IMR-90 (cell line): ENCODE data around the gene NXPH2. TPM values are rescaled to one million over a fixed set of nuclear protein-coding genes. Genes with fewer than 3 reads are reported as not detected.

Experiments used
- ATAC-seq: fragments of 200-7000 bp; cut with Tn5 transposase; 2 replicates; pipeline ENCODE4 v1.9.1; 2020; ENCODE audit warnings: low read depth, mild to moderate bottlenecking, moderate library complexity
- BruUV-seq: library from RNA; stranded (reverse); fragments of 400-500 nt; replicated peaks from 2 replicates; lab custom pipeline; 2021; lab: Mats Ljungman, UMichigan
- CTCF ChIA-PET: fragments of 300-600 bp; formaldehyde crosslinking; extraction: SDS; loops from one replicate; lab custom pipeline; 2021; ENCODE audit warnings: antibody characterized with exemption; lab: Yijun Ruan, JAX
- POLR2A ChIA-PET: fragments of 300-600 bp; sonication (Branson Sonifier 250); formaldehyde crosslinking; loops from one replicate; lab custom pipeline; 2022; ENCODE audit warnings: antibody characterized with exemption; ENCODE audit not compliant: unreplicated experiment; lab: Charles Lee
- DNase-seq: peaks from one replicate; pipeline ENCODE4 v3.0.0; 2013
- H2AFZ ChIP-seq: replicated peaks from 2 replicates; pipeline ENCODE3; 2013; ENCODE audit warnings: low read length, mild to moderate bottlenecking; ENCODE audit not compliant: poor library complexity
- H2AK5ac ChIP-seq: 2 replicates; pipeline ENCODE4 v1.6.1; 2013; ENCODE audit warnings: low read depth, low read length, inconsistent platforms
- H2AK9ac ChIP-seq: replicated peaks from 2 replicates; pipeline ENCODE3; 2013; ENCODE audit warnings: mild to moderate bottlenecking, low read depth, low read length, moderate library complexity; ENCODE audit not compliant: poor library complexity
- H2BK120ac ChIP-seq: 2 replicates; pipeline ENCODE4 v1.6.1; 2013; ENCODE audit warnings: low read depth, low read length, inconsistent platforms
- H2BK15ac ChIP-seq: 3 replicates; pipeline ENCODE4 v1.6.1; 2013; ENCODE audit warnings: low read depth, low read length, inconsistent platforms
- H2BK20ac ChIP-seq: 2 replicates; pipeline ENCODE4 v1.6.1; 2013; ENCODE audit warnings: low read depth, mild to moderate bottlenecking, inconsistent platforms, low read length, moderate library complexity
- H2BK5ac ChIP-seq: 2 replicates; pipeline ENCODE4 v1.6.1; 2013; ENCODE audit warnings: mild to moderate bottlenecking, low read depth, low read length, inconsistent platforms; ENCODE audit not compliant: poor library complexity, severe bottlenecking
- H3K14ac ChIP-seq: replicated peaks from 2 replicates; pipeline ENCODE4 v1.6.1; 2013; ENCODE audit warnings: low read depth, low read length, inconsistent platforms
- H3K18ac ChIP-seq: 2 replicates; pipeline ENCODE4 v1.6.1; 2013; ENCODE audit warnings: low read depth, low read length, control low read depth
- H3K23ac ChIP-seq: 2 replicates; pipeline ENCODE4 v1.6.1; 2013; ENCODE audit warnings: low read depth, low read length, inconsistent platforms
- H3K27ac ChIP-seq: 2 replicates; pipeline ENCODE4 v1.5.1; 2013; ENCODE audit warnings: mild to moderate bottlenecking, control low read depth, low read length; ENCODE audit not compliant: insufficient read depth
- H3K27me3 ChIP-seq: 2 replicates; pipeline ENCODE4 v1.6.1; 2013; ENCODE audit warnings: low read length; ENCODE audit not compliant: control insufficient read depth, insufficient read depth
- H3K36me3 ChIP-seq: 2 replicates; pipeline ENCODE4 v1.6.1; 2013; ENCODE audit warnings: low read length, mixed read lengths; ENCODE audit not compliant: control insufficient read depth, insufficient read depth
- H3K4ac ChIP-seq: 2 replicates; pipeline ENCODE4 v1.6.1; 2013; ENCODE audit warnings: low read depth, low read length, inconsistent platforms
- H3K4me1 ChIP-seq: 2 replicates; pipeline ENCODE4 v1.6.1; 2013; ENCODE audit warnings: low read length, mixed read lengths; ENCODE audit not compliant: control insufficient read depth, insufficient read depth
- H3K4me2 ChIP-seq: 2 replicates; pipeline ENCODE4 v1.6.1; 2013; ENCODE audit warnings: low read depth, mild to moderate bottlenecking, control low read depth, low read length, moderate library complexity
- H3K4me3 ChIP-seq: 2 replicates; pipeline ENCODE4 v1.5.1; 2013; ENCODE audit warnings: low read depth, mild to moderate bottlenecking, control low read depth, low read length, moderate library complexity; ENCODE audit not compliant: insufficient read depth
- H3K56ac ChIP-seq: 2 replicates; pipeline ENCODE4 v1.6.1; 2013; ENCODE audit warnings: low read length, inconsistent platforms; ENCODE audit not compliant: insufficient read depth; ENCODE audit errors: extremely low read depth
- H3K79me1 ChIP-seq, 2 experiments: 2 replicates each; pipeline ENCODE4 v1.6.1; 2013; ENCODE audit warnings: low read length in 2 of 2, inconsistent platforms in 1 of 2, low read depth in 1 of 2
- H3K9ac ChIP-seq: 2 replicates; pipeline ENCODE4 v1.6.1; 2013; ENCODE audit warnings: low read depth, low read length, control low read depth
- H3K9me1 ChIP-seq: 2 replicates; pipeline ENCODE4 v1.6.1; 2013; ENCODE audit warnings: low read length, inconsistent platforms; ENCODE audit not compliant: insufficient read depth
- H3K9me3 ChIP-seq: 2 replicates; pipeline ENCODE4 v1.6.1; 2013; ENCODE audit warnings: low read length; ENCODE audit not compliant: control insufficient read depth, insufficient read depth
- H4K20me1 ChIP-seq: 2 replicates; pipeline ENCODE4 v1.6.1; 2013; ENCODE audit warnings: low read length, inconsistent platforms; ENCODE audit not compliant: insufficient read depth
- H4K5ac ChIP-seq: 2 replicates; pipeline ENCODE4 v1.6.1; 2013; ENCODE audit warnings: mild to moderate bottlenecking, low read depth, low read length, control low read depth
- H4K8ac ChIP-seq, 2 experiments: 2 replicates each; pipeline ENCODE4 v1.6.1; 2013; ENCODE audit warnings: low read depth in 2 of 2, low read length in 2 of 2, control low read depth in 1 of 2, inconsistent platforms in 1 of 2
- H4K91ac ChIP-seq: 2 replicates; pipeline ENCODE4 v1.6.1; 2013; ENCODE audit warnings: low read depth, low read length, inconsistent platforms; ENCODE audit not compliant: insufficient read depth
- BHLHE40 ChIP-seq: fragments of 150-350 bp; IDR thresholded peaks from 2 replicates; pipeline ENCODE4 v1.6.1; 2016; ENCODE audit warnings: mild to moderate bottlenecking, low read depth, low read length
- CTCF ChIP-seq: conservative IDR thresholded peaks from 2 replicates; pipeline ENCODE4 v1.5.1; 2012; ENCODE audit warnings: mild to moderate bottlenecking, low read depth, low read length, improper control_type of control experiment
- ELK1 ChIP-seq: fragments of 150-350 bp; IDR thresholded peaks from 2 replicates; pipeline ENCODE4 v1.6.1; 2016; ENCODE audit warnings: low read depth, mild to moderate bottlenecking, low read length, moderate library complexity, borderline replicate concordance
- MAFK ChIP-seq: IDR thresholded peaks from 2 replicates; pipeline ENCODE4 v1.6.1; 2012; ENCODE audit warnings: low read depth, low read length, improper control_type of control experiment
- RAD21 ChIP-seq: IDR thresholded peaks from 2 replicates; pipeline ENCODE4 v1.6.1; 2012; ENCODE audit warnings: low read length, improper control_type of control experiment
- USF2 ChIP-seq: fragments of 150-350 bp; IDR thresholded peaks from 2 replicates; pipeline ENCODE4 v1.6.1; 2017; ENCODE audit warnings: mild to moderate bottlenecking, antibody characterized with exemption, low read length, low read depth
- WGBS, 2 experiments: methylation state at CpG; one replicate each; pipeline versions ENCODE4 v1.1.5 to v1.1.7; 2013; ENCODE audit warnings: missing lambda C conversion rate in 2 of 2; ENCODE audit not compliant: insufficient read length in 1 of 2; ENCODE audit errors: extremely low coverage in 2 of 2; 5-methylcytosine and 5-hydroxymethylcytosine counted together
- dilution Hi-C: fragments of 300-500 bp; cut with HindIII; formaldehyde crosslinking; loops from one replicate; pipeline ENCODE4 v1.14.3; 2018; ENCODE audit warnings: low sequenced_read_pairs; ENCODE audit not compliant: unreplicated experiment
- in situ Hi-C: fragments of 300-500 bp; cut with MboI; formaldehyde crosslinking; loops from 3 replicates; pipeline ENCODE4 v1.14.3; 2019; ENCODE audit warnings: low sequenced_read_pairs, inconsistent platforms, mixed read lengths
- intact Hi-C: fragments of 100-400 bp; cut with micrococcal nuclease; formaldehyde crosslinking; loops from 2 replicates; pipeline ENCODE4 v1.10.0; 2022
- polyA plus RNA-seq, 3 experiments: library from polyadenylated mRNA; depleted of rRNA; stranded (reverse); fragments of >200 nt; gene quantifications; 2 replicates each; pipeline ENCODE4 v1.2.3, GENCODE V29; 2012; ENCODE audit warnings: low replicate concordance in 1 of 3
- total RNA-seq: library from RNA; depleted of rRNA; stranded (reverse); fragments of >200 nt; gene quantifications from 2 replicates; pipeline ENCODE4 v1.2.3, GENCODE V29; 2012

The NXPH2 gene
- total and polyA plus RNA-seq, 2 of the 4 experiments (the other 2 are of a cell fraction) = not detected

GRCh38 chr2:138626148-138626547 is 154.0 kb downstream of the NXPH2 start:
- in situ Hi-C loops = no loop called here
- ChIA-PET CTCF (no interaction called here), POLR2A (interaction anchor here (0.6 kb wide), 1 partner anchor 9 kb away, joined by 9 read pairs; no protein-coding TSS in a partner anchor)
- H2BK20ac ChIP-seq = no peak overlapping the region
- no peak overlapping the region for H2BK120ac ChIP-seq
- DNase-seq = no peak
- no peak overlapping the region for H2BK15ac ChIP-seq
- no peak overlapping the region for H3K27ac ChIP-seq
- H3K23ac ChIP-seq = no peak overlapping the region
- no peak overlapping the region for H2AK9ac ChIP-seq
- no peaks in the 10 kb centered on the region for H3K36me3 ChIP-seq
- 40% methylated on average over 1 of the region's 1 CpG; no CpG with 5 or more reads in 1 of the 2 experiments for WGBS, 2 experiments
- no peak overlapping the region for H3K9ac ChIP-seq
- H3K4ac ChIP-seq = no peak overlapping the region
- H4K5ac ChIP-seq = no peak overlapping the region
- H3K4me2 ChIP-seq = no peak overlapping the region
- H3K27me3 ChIP-seq = peaks cover 2% of the 10 kb centered on the region; the same call in 1 of the 2 replicates
- no peaks in the 10 kb centered on the region for H4K20me1 ChIP-seq
- H4K8ac ChIP-seq = no peak overlapping the region
- no peak overlapping the region for H2BK5ac ChIP-seq
- H3K9me1 ChIP-seq = no peaks in the 10 kb centered on the region
- H3K4me3 ChIP-seq = no peak overlapping the region
- intact Hi-C loops = no loop called here
- TF ChIP-seq RAD21 = no peak
- no peak for TF ChIP-seq CTCF
- no peak for TF ChIP-seq ELK1
- TF ChIP-seq BHLHE40 = no peak
- TF ChIP-seq USF2 = no peak
- no peak for TF ChIP-seq MAFK
- dilution Hi-C loops = no loop called here
- H3K9me3 ChIP-seq = no peaks in the 10 kb centered on the region
- no TSS peak for BruUV-seq
- H4K91ac ChIP-seq = no peak overlapping the region
- H3K18ac ChIP-seq = no peak overlapping the region
- H2AK5ac ChIP-seq = no peak overlapping the region
- H3K79me1 ChIP-seq = no peaks in the 10 kb centered on the region
- no peak overlapping the region for H3K14ac ChIP-seq
- ATAC-seq = no peak
- no peak overlapping the region for H2AFZ ChIP-seq
- H3K4me1 ChIP-seq = no peaks in the 10 kb centered on the region
- no peak overlapping the region for H3K56ac ChIP-seq
